H1 (cell line): ENCODE results near the gene VWA5A. TPM values are rescaled to one million over a fixed set of nuclear protein-coding genes. Genes with fewer than 3 reads are reported as not detected.
"Not testable (repeated sequence)": the region's sequence is repeated elsewhere in the genome, so short reads cannot be mapped to it uniquely, and the experiment has no call there.

Experiments used
- CTCF ChIA-PET: fragments of 300-600 bp; sonication (Branson Sonifier 250); formaldehyde crosslinking; loops from one replicate; lab custom pipeline; 2021; ENCODE audit not compliant: partially characterized antibody; lab: Charles Lee
- POLR2A ChIA-PET: fragments of 300-600 bp; sonication (Branson Sonifier 250); formaldehyde crosslinking; loops from one replicate; lab custom pipeline; 2021; ENCODE audit warnings: inconsistent platforms; ENCODE audit not compliant: partially characterized antibody; lab: Charles Lee
- DNase-seq, 2 experiments: peaks; one replicate each; pipeline versions ENCODE4 v3.0.0 to v3.0.0-alpha.2; 2010 to 2022; ENCODE audit warnings: low spot score in 2 of 2, low read depth in 1 of 2, mixed read lengths in 1 of 2
- FAIRE-seq: peaks from 2 replicates; lab custom pipeline; 2011; peaks lifted over from hg19 to GRCh38; lab: Jason Lieb, UNC
- H2AFZ ChIP-seq: 2 replicates; pipeline ENCODE4 v1.8.1; 2012; ENCODE audit warnings: low read length, inconsistent platforms
- H2AK5ac ChIP-seq: 2 replicates; pipeline ENCODE4 v1.6.1; 2013; ENCODE audit warnings: low read depth, low read length
- H2BK120ac ChIP-seq: replicated peaks from 2 replicates; pipeline ENCODE3; 2013; ENCODE audit warnings: low read depth, low read length, inconsistent platforms
- H2BK12ac ChIP-seq: 2 replicates; pipeline ENCODE4 v1.6.1; 2013; ENCODE audit warnings: low read depth, low read length
- H2BK15ac ChIP-seq: 2 replicates; pipeline ENCODE4 v1.6.1; 2013; ENCODE audit warnings: low read length
- H2BK20ac ChIP-seq: 2 replicates; pipeline ENCODE4 v1.6.1; 2013; ENCODE audit warnings: low read length
- H2BK5ac ChIP-seq: 2 replicates; pipeline ENCODE4 v1.6.1; 2013; ENCODE audit warnings: low read depth, low read length
- H3K14ac ChIP-seq: 2 replicates; pipeline ENCODE4 v1.6.1; 2013; ENCODE audit warnings: inconsistent platforms; ENCODE audit not compliant: insufficient read length
- H3K18ac ChIP-seq: 2 replicates; pipeline ENCODE4 v1.6.1; 2013; ENCODE audit warnings: low read length; ENCODE audit errors: extremely low read depth
- H3K23ac ChIP-seq: 2 replicates; pipeline ENCODE4 v1.6.1; 2013; ENCODE audit warnings: inconsistent platforms; ENCODE audit not compliant: insufficient read length
- H3K23me2 ChIP-seq: 2 replicates; pipeline ENCODE4 v1.6.1; 2013; ENCODE audit warnings: low read depth, low read length
- H3K27ac ChIP-seq: 2 replicates; pipeline ENCODE4 v1.6.1; 2011; ENCODE audit warnings: low read depth, low read length, inconsistent platforms
- H3K27me3 ChIP-seq, 4 experiments: replicated peaks in 1 of 4; 1 replicate in 1 of 4; 2 replicates in 3 of 4; pipeline versions ENCODE4 v1.6.1 to v1.8.1; 2011 to 2013; ENCODE audit warnings: low read length in 3 of 4, mild to moderate bottlenecking in 3 of 4, inconsistent platforms in 2 of 4, mixed read lengths in 2 of 4, moderate library complexity in 1 of 4; ENCODE audit not compliant: control insufficient read depth in 3 of 4, insufficient read depth in 3 of 4; ENCODE audit errors: extremely low read depth in 1 of 4
- H3K36me3 ChIP-seq, 4 experiments: 2 replicates each; pipeline versions ENCODE4 v1.6.1 to v1.8.1; 2011 to 2013; ENCODE audit warnings: mild to moderate bottlenecking in 4 of 4, low read length in 3 of 4, moderate library complexity in 2 of 4, control low read depth in 1 of 4, inconsistent platforms in 1 of 4; ENCODE audit not compliant: insufficient read depth in 4 of 4, control insufficient read depth in 2 of 4
- H3K4ac ChIP-seq: replicated peaks from 2 replicates; pipeline ENCODE3; 2013; ENCODE audit warnings: low read length, low read depth, mixed read lengths, inconsistent platforms; ENCODE audit not compliant: insufficient read length
- H3K4me1 ChIP-seq, 4 experiments: replicated peaks in 1 of 4; 1 replicate in 1 of 4; 2 replicates in 3 of 4; pipeline versions ENCODE4 v1.6.1 to v1.8.1; 2011 to 2013; ENCODE audit warnings: low read length in 3 of 4, inconsistent platforms in 2 of 4, mixed read lengths in 1 of 4; ENCODE audit not compliant: insufficient read depth in 4 of 4, control insufficient read depth in 3 of 4
- H3K4me2 ChIP-seq, 2 experiments: 2 replicates each; pipeline versions ENCODE4 v1.6.1 to v1.8.1; 2011 to 2013; ENCODE audit warnings: low read depth in 2 of 2, low read length in 2 of 2, control low read depth in 1 of 2, inconsistent platforms in 1 of 2, mild to moderate bottlenecking in 1 of 2; ENCODE audit not compliant: insufficient read depth in 1 of 2
- H3K4me3 ChIP-seq, 4 experiments: fragments of 200-600, 300-600 bp in 1 of 4; sonication (generic), shearing (Covaris generic), sonication (Bioruptor Twin) in 1 of 4; 2 replicates each; pipeline versions ENCODE4 v1.5.1 to v1.8.1; 2011 to 2016; ENCODE audit warnings: low read length in 4 of 4, low read depth in 3 of 4, control low read depth in 2 of 4, inconsistent platforms in 2 of 4, mild to moderate bottlenecking in 2 of 4, mixed read lengths in 1 of 4, moderate library complexity in 1 of 4; ENCODE audit not compliant: insufficient read depth in 2 of 4; ENCODE audit errors: extremely low read depth in 1 of 4
- H3K56ac ChIP-seq: replicated peaks from 2 replicates; pipeline ENCODE3; 2013; ENCODE audit warnings: low read depth, mild to moderate bottlenecking, mixed read lengths, low read length, inconsistent platforms; ENCODE audit not compliant: insufficient read length
- H3K79me1 ChIP-seq: 2 replicates; pipeline ENCODE4 v1.6.1; 2013; ENCODE audit warnings: low read depth, low read length, control low read depth
- H3K79me2 ChIP-seq, 2 experiments: 2 replicates each; pipeline versions ENCODE4 v1.6.1 to v1.8.1; 2012 to 2013; ENCODE audit warnings: low read length in 2 of 2, mild to moderate bottlenecking in 2 of 2, inconsistent platforms in 1 of 2; ENCODE audit not compliant: insufficient read depth in 2 of 2, control insufficient read depth in 1 of 2
- H3K9ac ChIP-seq, 4 experiments: replicated peaks in 1 of 4; 1 replicate in 1 of 4; 2 replicates in 3 of 4; pipeline versions ENCODE4 v1.6.1 to v1.8.1; 2011 to 2013; ENCODE audit warnings: low read depth in 3 of 4, low read length in 3 of 4, control low read depth in 2 of 4, mild to moderate bottlenecking in 2 of 4, moderate library complexity in 2 of 4, inconsistent platforms in 1 of 4; ENCODE audit errors: extremely low read depth in 1 of 4
- H3K9me3 ChIP-seq, 2 experiments: 2 replicates each; pipeline versions ENCODE4 v1.6.1 to v1.8.1; 2012 to 2013; ENCODE audit warnings: mild to moderate bottlenecking in 2 of 2, moderate library complexity in 2 of 2, control low read depth in 1 of 2, inconsistent platforms in 1 of 2, low read depth in 1 of 2, low read length in 1 of 2, mixed read lengths in 1 of 2; ENCODE audit not compliant: insufficient read depth in 2 of 2
- H4K20me1 ChIP-seq, 2 experiments: replicated peaks in 1 of 2; 2 replicates each; pipeline versions ENCODE3 to v1.8.1; 2011 to 2013; ENCODE audit warnings: inconsistent platforms in 2 of 2, low read length in 2 of 2, mild to moderate bottlenecking in 1 of 2; ENCODE audit not compliant: insufficient read depth in 2 of 2, control insufficient read depth in 1 of 2
- H4K5ac ChIP-seq: 2 replicates; pipeline ENCODE4 v1.6.1; 2013; ENCODE audit warnings: low read length, low read depth, mixed read lengths, inconsistent platforms; ENCODE audit not compliant: insufficient read length
- H4K8ac ChIP-seq: 2 replicates; pipeline ENCODE4 v1.8.0; 2013; ENCODE audit warnings: mild to moderate bottlenecking, moderate library complexity, low read length, inconsistent platforms; ENCODE audit not compliant: insufficient read depth; ENCODE audit errors: extremely low read depth
- H4K91ac ChIP-seq: replicated peaks from 2 replicates; pipeline ENCODE3; 2013; ENCODE audit warnings: low read length, mixed read lengths, inconsistent platforms; ENCODE audit not compliant: insufficient read length
- WGBS, 2 experiments: shearing (Covaris generic) in 1 of 2; methylation state at CpG; one replicate each; pipeline versions ENCODE4 v1.1.6 to v1.1.7; 2013 to 2015; ENCODE audit warnings: low lambda C conversion rate in 2 of 2, mixed read lengths in 2 of 2, inconsistent platforms in 1 of 2, low coverage in 1 of 2, missing lambda C conversion rate in 1 of 2; ENCODE audit not compliant: insufficient replicate concordance in 2 of 2, insufficient coverage in 1 of 2, insufficient read length in 1 of 2; ENCODE audit errors: extremely low coverage in 1 of 2, missing lambda C conversion rate in 1 of 2; 5-methylcytosine and 5-hydroxymethylcytosine counted together
- polyA plus RNA-seq, 7 experiments: library from polyadenylated mRNA; depleted of rRNA in 3 of 7; stranded (reverse) in 5 of 7; unstranded in 2 of 7; fragments of >200 nt in 5 of 7; fragments of 200-250 nt in 2 of 7; gene quantifications; 1 replicate in 5 of 7; 2 replicates in 1 of 7; 4 replicates in 1 of 7; pipeline versions ENCODE4 v1.2.1 to v1.2.3, GENCODE V29; 2011 to 2013; ENCODE audit warnings: missing spikeins in 2 of 7, mixed read lengths in 2 of 7
- total RNA-seq: library from RNA; stranded (reverse); fragmentation: NEBNext Ultra II Directional; extraction: Animal tissue kit (Norgen Biotek cat#: 25700); gene quantifications from 2 replicates; pipeline ENCODE4 v1.2.1, GENCODE V29; 2021

Gene VWA5A
- total and polyA plus RNA-seq, 2 of the 8 experiments (the other 6 are each of a cell fraction or from before 2014, with no cell fraction given), result 12.5 to 20.4 TPM

DNA sequence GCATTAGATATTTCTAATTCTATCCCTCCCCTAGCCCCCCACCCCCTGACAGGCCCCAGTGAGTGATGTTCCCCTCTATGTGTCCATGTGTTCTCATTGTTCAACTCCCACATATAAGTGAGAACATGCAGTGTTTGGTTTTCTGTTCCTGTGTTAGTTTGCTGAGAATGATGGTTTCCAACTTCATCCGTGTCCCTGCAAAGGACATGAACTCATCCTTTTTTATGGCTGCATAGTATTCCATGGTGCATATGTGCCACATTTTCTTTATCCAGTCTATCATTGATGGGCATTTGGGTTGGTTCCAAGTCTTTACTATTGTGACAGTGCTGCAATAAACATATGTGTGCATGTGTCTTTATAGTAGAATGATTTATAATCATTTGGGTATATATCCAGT is 11.9 kb downstream of the VWA5A start:
- H3K4me3 ChIP-seq, H4K8ac ChIP-seq, H3K9me3 ChIP-seq, FAIRE-seq, H2AFZ ChIP-seq, H3K9ac ChIP-seq, H2BK20ac ChIP-seq, H3K79me2 ChIP-seq, H3K14ac ChIP-seq, H2BK12ac ChIP-seq, H3K18ac ChIP-seq, H2BK15ac ChIP-seq, H3K23ac ChIP-seq, H3K4me1 ChIP-seq, H4K91ac ChIP-seq, H3K4me2 ChIP-seq, DNase-seq, H2BK5ac ChIP-seq, H3K56ac ChIP-seq, H2BK120ac ChIP-seq, H3K79me1 ChIP-seq, CTCF ChIA-PET, H3K27ac ChIP-seq, H4K5ac ChIP-seq, H3K27me3 ChIP-seq, H2AK5ac ChIP-seq, H3K4ac ChIP-seq, H3K23me2 ChIP-seq, H4K20me1 ChIP-seq: not testable (repeated sequence)
- peaks cover 4 to 18% (median 7%) of the 10 kb centered on the region in 4 experiments; a peak in 6 of 8 replicates for H3K36me3 ChIP-seq
- no CpG with 5 or more reads among the region's 1 CpG for WGBS, 2 experiments
- POLR2A ChIA-PET, result interaction anchor here (1.4 kb wide), 1 partner anchor 12 kb away, joined by 5 read pairs; the partner anchor contains the start of gene VWA5A
